DMS114 treated with DMSO at 0.1 percent for 48 hours (cell line): Measurements from ENCODE around the gene MCC.

Experiments used
- DNase-seq: peaks from one replicate; lab custom pipeline; 2025; ENCODE audit not compliant: unreplicated experiment; lab: John Stamatoyannopoulos, UW

The MCC gene

GRCh38 chr5:113042491-113043243, 445.6 kb downstream of the MCC start:
- DNase-seq: no peak

GRCh38 chr5:113040672-113041260, 447.5 kb downstream of the MCC start:
- no peak for DNase-seq

- no peak for DNase-seq
Measured at GRCh38 chr5:113039934-113040285, 448.3 kb downstream of the MCC start.

DNA sequence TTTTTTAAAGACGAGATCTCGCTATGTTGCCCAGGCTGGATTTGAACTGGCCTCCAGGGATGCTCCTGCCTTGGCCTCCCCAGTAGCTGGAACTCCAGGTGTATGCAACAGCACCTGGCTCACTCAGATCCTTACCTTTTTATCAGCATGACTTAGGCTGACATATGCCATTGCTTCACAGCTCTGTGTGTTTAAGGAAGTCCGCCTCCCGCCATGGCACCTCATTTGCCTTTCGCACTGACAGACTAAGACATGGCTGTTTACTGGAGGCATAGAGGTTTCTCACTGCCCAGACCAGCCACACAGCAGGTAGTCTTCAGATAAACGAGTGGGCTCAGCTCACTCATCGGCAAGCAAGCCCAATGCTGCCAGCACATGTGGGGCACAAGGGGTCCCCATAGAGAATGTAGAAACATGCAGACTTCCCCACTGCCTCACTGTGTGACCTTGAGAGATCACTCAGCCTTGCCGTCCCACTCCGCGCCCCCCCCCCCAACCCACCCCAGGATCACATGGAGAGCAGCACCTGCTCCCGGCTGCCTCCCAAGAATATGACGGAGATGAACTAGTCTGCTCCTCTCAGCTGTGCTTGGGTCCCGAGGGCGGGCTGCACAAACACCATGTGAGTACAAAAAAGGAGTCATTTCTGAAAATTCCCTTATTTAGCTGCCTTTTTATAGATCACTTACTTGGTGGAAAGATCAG, 448.9 kb downstream of the MCC start:
- DNase-seq: no peak

DNA sequence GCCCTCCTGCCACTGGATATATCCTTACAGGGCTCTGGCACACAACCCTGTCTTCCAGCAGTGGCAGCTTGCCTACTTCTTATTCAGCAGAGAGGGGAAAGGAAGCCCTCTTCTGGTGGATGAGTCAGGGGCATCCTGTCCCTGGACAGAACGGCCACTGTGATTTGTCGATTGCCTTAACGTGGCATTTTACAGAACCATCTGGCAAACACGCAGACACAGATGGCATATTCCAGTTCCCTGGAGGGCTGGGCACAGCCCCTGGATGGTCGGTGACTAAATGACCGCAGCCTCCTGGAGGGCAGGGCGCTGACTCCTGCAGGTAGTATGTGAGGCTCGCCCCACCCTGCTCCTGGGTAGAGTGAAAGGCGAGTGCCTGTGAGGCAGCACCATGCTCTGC, 449.5 kb downstream of the MCC start:
- no peak for DNase-seq

- DNase-seq: no peak
Measured at GRCh38 chr5:113038136-113038535, 450.1 kb downstream of the MCC start.

DNA sequence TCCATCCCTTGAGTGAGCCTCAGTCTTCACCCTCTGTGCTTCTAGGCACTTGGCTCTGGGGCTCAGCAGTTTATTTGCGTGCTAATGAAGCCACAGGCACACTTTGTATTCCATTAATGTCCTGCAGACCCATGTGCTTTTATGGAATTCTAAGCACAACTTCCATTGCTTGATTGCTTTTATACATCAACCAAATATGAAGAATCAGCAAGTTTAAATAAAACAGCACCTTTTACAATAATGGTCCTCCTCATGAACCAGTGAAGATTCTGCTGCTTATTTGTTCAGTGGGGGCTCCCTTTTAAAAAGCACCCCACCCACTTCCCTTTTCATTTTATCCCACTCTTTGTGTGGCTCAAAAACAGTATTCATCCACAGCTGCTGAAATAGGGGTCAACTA, 451.4 kb downstream of the MCC start:
- DNase-seq: no peak

DNA sequence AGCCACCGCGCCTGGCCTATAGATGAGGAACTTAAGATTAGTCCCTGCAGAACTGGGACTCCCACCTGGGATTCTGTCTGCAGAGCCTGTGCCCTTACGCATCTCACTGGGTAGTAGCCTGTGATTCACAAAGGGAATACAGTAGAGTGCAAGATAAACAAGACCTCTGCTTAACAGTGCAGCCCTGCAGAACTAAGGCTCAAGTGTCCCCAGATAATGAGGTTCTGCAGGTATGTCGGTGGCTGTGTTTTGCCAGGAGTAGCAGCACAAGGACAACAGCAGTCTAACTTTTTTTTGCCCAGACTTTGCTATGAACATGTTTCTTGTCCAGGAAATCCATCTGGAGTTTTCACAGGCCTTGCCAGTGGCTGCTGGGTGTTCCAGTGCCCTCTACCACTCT, 451.9 kb downstream of the MCC start:
- DNase-seq: no peak

- DNase-seq: no peak
Measured at GRCh38 chr5:113035096-113035495, 453.2 kb downstream of the MCC start.

- DNase-seq: no peak
Measured at GRCh38 chr5:113034182-113034773, 454.0 kb downstream of the MCC start.

DNA sequence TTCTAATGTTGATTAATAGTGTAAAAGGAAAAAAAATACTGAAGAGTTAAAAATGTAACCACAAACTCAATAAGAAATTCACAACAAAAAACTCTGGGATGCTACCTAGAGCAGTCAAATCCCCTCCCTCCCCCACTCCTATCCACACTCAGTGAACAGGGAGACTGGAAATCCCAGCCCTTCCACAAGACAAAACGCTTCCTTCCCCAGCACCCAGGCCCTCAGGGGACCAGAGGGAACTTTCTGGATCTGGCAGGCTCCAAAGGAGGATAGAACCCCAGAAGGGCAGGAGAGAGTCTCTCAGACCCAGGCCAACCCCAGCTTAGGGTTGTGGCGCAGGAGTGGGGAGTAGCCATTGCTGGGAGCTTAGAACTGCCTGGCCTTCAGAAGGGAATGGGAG, 456.7 kb downstream of the MCC start:
- DNase-seq: no peak

DNA sequence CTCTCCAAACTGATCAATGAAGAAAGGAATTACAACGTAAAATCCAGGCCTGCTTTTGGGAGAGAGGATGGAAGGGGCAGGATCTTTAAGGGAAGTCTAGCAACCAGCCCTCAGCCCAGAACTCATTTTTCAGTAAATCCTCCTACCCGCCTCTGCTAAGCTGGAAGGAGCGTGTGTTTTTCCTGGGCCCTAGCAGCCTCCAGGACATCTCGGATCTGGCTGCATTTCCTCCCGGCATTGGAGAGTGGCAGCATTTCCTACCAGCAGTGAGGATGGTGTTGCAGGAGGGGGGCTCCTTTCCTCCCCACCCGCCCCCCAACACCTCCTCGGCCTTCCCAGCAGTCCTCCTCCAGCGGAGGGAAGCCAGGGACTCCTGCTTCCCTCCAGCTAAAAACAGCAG, 457.1 kb downstream of the MCC start:
- no peak for DNase-seq

DNA sequence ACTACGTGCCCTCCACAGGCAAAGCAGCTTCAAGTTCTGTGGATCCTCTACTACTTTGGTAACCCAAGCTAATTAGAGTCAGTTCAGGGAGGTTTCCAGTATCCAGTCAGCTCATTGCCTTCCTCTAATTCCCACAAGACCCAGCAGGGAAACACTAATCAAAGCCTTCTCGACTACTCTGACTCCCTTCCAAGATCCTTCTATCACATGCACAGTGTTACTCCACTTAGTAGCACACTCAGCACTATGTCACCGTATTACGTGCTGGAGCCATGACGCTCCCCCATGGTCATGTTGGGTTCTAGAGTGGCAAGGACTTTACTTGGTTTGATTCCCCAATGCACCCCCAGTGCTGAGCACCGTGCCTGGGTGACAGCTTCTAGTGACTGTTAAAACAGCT, 458.6 kb downstream of the MCC start:
- DNase-seq: no peak

- DNase-seq: no peak
Measured at GRCh38 chr5:113027431-113027830, 460.8 kb downstream of the MCC start.

DNA sequence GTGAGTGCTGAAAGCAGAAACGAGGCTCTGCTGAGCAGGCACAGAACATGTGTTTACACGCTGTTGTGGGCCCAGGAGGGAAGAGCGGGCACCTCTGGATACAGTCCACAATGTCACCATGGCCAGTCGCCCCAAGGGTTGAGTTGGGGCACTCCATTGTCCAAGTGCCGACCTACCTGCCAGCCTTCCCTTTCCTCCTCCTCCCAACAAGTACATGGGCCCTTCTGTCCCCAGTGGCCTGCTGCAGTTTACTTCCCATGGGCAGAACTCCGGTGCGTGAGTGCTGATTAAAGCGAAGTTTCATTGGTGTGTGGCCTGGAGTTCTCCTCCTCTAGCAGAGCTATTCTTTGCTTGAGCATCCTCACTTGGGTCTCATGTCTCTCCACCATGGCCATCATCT, 461.2 kb downstream of the MCC start:
- DNase-seq: no peak

DNA sequence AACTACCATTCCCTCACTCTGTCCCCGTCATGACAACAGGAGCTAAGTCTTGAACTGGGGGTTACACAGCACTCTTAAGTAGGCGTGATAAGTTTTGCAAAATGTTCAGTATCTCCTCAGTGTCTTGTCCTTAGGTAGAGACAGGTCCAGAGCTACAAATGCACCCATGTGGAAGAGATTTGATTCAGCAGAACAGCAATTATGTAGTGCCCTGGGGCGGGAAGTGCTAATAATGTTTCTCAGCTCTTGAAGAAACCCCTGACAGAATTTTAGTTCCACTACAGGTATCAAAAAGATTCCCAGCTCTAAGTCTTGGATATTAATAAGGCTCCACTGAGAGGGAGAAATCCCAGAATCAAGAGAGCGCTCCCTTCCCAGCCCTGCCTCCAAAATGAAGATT, 462.0 kb downstream of the MCC start:
- DNase-seq: no peak

GRCh38 chr5:113025596-113025995, 462.7 kb downstream of the MCC start:
- DNase-seq: no peak

- DNase-seq: no peak
Measured at GRCh38 chr5:113024076-113024697, 464.1 kb downstream of the MCC start.

DNA sequence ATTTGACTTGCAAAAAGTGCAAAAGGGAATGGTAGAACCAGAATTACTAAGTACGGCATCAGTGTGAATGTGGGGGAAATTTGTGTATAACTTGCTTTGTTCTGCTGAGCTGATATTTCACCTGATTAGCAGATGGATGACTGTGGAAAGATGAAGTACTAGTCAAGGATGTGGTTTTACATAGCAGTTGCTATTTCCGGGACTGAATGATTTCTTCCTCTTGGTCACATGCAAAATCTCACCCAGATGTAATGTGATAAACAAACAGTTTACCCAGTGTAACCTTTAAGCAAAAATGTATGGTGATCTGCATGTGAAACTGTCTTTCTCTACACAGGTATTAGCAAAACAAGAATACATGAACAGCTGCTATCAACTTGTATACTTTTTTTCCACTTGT, 465.6 kb downstream of the MCC start:
- DNase-seq: no peak

DNA sequence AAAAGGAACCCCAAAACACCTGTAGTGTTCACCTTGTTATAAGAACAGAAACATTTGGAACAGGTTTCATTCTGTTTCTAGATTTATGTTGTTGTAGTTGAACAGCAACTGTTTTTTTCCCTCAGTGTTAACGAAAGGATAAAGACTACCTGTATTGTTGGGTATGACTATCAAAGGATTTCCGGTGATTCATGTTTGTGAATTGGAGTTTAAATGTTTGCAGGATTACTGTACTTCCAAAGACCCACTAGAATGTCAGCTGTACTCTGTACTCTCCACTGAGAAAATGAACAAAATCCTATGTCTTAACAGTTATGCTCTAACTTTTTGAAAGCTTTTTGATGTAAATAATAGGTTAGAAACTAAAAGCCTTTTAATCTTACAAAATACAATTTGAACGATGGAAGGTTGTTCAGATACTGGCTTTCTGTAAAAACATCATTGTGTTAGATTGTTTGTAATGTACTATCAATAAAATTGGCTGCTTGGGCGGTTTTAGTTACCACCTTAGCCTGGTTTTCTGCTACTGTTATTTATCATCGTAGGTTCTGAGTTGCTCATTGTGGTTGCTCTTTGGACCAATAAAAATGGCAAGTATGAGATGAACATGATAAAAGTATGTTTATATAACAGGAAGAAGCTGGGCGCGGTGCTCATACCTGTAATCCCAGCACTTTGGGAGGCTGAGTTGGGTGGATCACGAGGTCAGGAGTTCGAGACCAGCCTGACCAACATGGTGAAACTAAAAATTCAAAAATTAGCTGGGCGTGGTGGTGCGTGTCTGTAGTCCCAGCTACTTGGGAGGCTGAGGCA, 467.6 kb downstream of the MCC start:
- no peak for DNase-seq
